ENCODE data around the gene BZW2.
"Not testable (repeated sequence)": the region's sequence is repeated elsewhere in the genome, so short reads cannot be mapped to it uniquely, and the experiment has no call there.

The BZW2 gene

DNA sequence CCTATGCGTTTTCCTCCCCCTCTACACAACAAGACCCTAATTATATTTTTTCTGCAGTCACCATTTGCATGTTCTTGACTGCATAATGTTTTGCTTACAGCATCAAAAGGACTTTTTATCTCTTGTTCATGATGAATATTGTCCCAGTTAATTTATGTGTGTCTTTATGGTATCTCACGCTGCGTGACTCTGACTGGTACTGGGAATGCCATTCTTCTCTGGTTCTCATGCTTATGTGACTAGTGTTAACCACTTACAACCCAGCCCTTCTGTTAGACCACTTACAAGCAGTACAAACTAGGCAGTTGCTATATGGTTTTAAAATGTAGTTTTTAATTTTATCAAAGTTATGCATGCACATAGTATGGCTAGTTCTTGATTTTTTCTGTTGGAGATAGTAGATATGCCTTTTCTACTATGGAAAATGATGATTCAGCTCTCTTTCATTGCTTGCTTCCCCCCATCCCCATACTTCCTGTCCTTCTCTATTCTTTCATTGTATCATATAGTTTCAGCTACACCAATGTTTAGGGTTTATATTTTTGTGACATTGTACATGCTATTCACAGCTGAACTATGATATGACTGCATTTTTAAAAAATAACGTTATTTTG, 24.9 kb downstream of the BZW2 start:
- no peak for DNase-seq (ENCODE audit: low read depth)

GRCh38 chr7:16671811-16672210, 25.8 kb downstream of the BZW2 start:
- no peak for DNase-seq (ENCODE audit: low read depth)

DNA sequence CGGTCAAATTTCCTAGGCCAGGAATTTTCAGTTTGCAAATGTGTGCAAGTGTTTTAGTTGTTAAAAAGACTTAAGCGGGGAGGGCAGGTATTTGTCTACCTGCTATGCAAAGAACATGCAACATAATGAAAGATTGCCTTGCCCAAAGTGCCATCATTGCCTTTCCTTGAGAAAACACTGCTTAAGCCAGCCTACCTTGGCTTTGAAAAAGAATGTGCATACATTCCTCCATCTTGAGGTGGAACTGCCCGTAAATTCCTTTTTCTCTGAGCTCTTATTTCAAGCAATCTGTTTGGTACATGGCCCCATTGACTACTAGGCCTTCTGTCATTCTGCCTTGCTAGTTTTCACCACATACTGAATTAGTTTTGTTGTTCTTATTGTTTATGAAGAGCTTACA, 29.3 kb downstream of the BZW2 start:
- no peak for DNase-seq (ENCODE audit: low read depth)

DNA sequence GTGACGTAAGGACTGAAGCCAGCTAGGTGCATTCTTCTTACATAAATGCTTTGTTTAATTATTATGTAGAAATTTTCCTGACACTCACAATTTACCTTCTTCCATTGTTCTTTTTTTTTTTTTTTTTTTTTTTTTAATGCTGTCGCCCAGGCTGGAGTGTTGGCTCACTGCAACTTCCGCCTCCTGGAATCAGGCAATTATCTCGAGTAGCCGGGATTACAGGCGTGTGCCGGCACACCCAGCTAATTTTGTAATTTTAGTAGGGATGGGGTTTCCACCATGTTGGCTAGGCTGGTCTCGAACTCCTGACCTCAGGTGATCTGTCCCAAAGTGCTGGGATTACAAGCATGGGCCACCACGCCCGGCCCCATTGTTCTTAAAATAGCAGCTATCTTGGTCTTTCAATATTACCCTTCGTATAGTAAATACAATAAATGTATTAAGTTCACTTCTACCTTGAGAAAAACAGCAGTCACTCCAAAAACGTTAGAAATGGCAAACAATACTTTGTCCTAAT, 32.1 kb downstream of the BZW2 start:
- DNase-seq (ENCODE audit: low read depth): no peak

GRCh38 chr7:16678645-16679566, 32.9 kb downstream of the BZW2 start:
- not testable (repeated sequence) for DNase-seq (ENCODE audit: low read depth)

DNA sequence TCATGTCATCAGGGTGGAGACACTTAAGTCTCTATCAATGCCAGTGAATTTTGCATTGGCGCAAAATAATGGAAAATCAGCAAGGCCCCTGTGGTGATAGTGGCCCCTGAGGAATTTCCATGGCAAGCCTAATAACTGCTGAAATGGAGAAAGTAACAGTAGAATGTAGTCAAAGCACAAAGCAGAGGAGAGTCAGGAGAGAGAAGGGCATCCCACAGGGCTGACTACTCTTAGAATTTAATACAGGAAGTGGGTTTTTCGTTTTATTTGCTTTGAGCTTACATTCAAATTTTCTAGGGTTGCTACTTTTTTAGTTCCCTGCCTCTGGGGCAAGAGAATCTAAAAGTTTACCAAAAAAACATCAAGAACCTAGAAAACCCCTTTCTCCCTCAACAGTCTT, 39.0 kb downstream of the BZW2 start:
- DNase-seq (ENCODE audit: low read depth): no peak

- DNase-seq (ENCODE audit: low read depth): no peak
These were observed 39.6 kb downstream of the BZW2 start for GRCh38 chr7:16685535-16685934.

DNA sequence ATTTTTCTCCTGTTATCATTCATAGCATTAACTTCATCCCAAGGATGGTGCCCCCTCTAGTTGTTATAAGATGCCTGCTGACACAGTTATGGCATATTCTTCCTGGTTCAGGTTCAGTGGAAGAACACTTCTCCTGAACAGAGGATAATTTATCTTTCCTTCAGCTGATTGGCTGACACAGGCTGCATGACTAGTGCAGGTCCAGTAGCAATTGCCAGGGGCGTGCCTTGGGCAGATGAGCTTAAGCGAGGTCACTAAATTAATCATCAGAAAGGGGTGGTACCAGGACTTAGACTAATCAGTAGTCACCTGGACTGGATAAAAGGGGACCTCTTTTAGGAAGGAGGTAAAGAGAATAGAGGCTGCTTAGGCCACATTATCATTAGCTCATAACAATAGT, 42.3 kb downstream of the BZW2 start:
- DNase-seq (ENCODE audit: low read depth): no peak

DNA sequence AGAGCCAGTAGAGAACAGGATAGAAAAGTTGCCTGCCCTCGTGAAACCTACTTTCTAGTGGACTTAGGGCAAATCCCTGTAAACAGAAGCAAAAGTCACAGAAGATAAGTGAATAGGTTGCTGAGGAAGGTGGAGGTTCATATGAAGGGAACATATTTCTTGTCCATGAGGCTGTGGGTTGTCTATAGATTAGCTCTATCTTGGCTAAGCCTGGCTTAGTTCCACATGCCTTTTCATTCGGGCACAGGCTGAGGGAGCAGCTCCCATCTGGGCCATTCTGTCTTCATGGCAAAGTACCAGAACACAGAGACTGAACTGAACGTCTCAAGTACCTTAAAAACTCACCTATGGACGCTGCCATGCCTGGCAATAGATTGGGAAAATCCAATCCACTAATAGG, 45.3 kb downstream of the BZW2 start:
- no peak for DNase-seq (ENCODE audit: low read depth)

GRCh38 chr7:16693601-16694318, 47.8 kb downstream of the BZW2 start:
- no peak for DNase-seq (ENCODE audit: low read depth)

DNA sequence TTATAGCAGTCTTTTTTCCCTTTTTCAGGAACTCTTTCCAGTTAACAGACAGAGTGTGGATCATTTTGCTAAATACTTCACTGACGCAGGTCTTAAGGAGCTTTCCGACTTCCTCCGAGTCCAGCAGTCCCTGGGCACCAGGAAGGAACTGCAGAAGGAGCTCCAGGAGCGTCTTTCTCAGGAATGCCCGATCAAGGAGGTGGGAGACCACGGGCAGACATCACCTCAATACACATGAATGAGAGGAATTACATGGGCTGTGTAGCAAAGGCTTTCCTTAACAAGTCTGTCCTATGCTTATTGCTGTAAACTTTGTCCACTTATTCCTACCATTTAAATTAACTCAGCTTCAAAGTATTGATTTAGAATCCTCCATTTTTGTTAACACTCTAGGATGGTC, 48.8 kb downstream of the BZW2 start:
- DNase-seq (ENCODE audit: low read depth): no peak

GRCh38 chr7:16695621-16696237, 49.7 kb downstream of the BZW2 start:
- no peak for DNase-seq (ENCODE audit: low read depth)

- no peak for DNase-seq (ENCODE audit: low read depth)
These were observed 51.7 kb downstream of the BZW2 start for GRCh38 chr7:16697507-16698199.

- DNase-seq (ENCODE audit: low read depth): no peak
These were observed 52.4 kb downstream of the BZW2 start for GRCh38 chr7:16698200-16698905.

DNA sequence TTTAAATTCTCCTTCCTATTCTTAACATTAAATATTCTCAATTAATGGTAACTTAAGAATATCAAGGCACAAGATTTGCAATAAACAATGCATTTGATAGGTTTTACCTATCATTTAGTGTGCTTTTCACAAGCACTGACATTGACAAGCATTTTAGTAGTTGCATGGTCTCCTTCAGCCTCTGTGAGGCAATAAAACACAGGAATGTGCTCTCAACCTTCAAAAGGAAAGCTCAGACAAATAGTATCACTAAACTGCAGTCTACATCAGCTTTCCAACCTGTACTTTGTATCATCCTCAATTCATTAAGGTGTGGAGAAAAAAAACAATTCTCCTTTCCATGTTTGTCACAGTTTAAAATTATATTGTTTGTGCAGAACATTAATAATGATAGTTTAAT, 56.5 kb downstream of the BZW2 start:
- no peak for DNase-seq (ENCODE audit: low read depth)

DNA sequence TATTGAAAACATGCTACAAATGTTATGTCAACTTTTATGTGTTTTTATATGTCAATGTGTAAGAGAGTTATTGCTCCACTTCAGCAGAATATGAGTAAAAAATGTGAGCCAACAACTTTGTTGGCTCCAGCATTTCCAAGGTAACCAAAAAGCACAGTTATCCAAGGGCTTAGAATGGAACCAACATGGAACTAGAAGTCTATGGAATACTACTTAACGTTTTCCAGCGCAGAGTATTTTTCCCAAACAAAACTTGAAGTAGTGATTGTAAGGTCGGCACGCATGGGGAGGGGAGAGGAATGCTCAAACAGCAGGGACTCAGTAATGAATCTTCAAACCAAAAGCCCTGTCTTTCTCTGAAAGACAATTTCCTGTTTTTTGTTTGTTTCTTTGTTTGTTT, 62.5 kb downstream of the BZW2 start:
- DNase-seq (ENCODE audit: low read depth): no peak

GRCh38 chr7:16708980-16709379, 63.0 kb downstream of the BZW2 start:
- DNase-seq (ENCODE audit: low read depth): no peak

- DNase-seq (ENCODE audit: low read depth): no peak
These were observed 64.7 kb downstream of the BZW2 start for GRCh38 chr7:16710651-16711050.

GRCh38 chr7:16711730-16712129, 65.7 kb downstream of the BZW2 start:
- no peak for DNase-seq (ENCODE audit: low read depth)

DNA sequence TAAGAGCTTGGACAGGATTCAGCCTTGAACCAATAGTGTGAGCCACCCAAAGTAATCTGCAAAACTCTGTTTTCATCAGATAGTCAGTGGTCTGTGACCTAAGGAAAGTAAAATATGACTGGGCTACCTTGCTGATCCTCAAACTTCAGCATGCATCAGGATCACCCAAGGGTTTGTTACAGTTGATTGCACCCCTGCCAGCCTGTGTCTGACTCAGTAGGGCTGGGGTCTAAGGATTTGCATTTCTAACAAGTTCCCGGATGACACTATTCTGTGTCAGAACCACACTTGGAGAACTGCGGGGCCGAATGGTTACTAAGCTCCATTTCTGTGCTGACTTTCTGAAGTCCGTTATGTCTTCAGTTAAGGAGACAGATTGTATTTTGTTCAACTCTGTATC, 66.9 kb downstream of the BZW2 start:
- no peak for DNase-seq (ENCODE audit: low read depth)

DNA sequence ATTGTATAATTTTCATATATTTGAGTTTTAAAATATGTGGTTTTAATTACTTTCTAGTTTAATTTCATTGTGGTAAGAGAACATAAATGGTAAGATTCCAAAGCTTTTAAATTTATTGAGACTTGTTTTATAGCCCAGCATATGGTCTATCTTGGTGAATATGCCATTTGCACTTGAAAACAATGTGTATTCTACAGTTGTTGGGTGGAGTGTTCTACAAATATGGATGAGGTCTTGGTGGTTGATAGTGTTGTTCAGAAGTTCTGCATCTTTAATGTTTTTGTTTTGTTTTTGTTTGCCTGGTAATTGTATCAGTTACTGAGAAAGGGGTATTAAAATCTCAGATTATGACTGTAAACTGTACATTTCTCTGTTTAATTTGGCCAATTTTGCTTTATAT, 69.9 kb downstream of the BZW2 start:
- DNase-seq (ENCODE audit: low read depth): no peak
